NCI-H510A (cell line): ENCODE data around the gene ITPR2.
"Not testable (repeated sequence)": the region's sequence is repeated elsewhere in the genome, so short reads cannot be mapped to it uniquely, and the experiment has no call there.

Source experiments
- DNase-seq: peaks from one replicate; lab custom pipeline; 2025; lab: John Stamatoyannopoulos, UW

The ITPR2 gene

GRCh38 chr12:26445909-26446308 is 387.1 kb downstream of the ITPR2 start:
- no peak for DNase-seq

GRCh38 chr12:26443309-26443708 is 389.7 kb downstream of the ITPR2 start:
- no peak for DNase-seq

- no peak for DNase-seq
Observed at GRCh38 chr12:26441434-26441833, 391.6 kb downstream of the ITPR2 start.

DNA sequence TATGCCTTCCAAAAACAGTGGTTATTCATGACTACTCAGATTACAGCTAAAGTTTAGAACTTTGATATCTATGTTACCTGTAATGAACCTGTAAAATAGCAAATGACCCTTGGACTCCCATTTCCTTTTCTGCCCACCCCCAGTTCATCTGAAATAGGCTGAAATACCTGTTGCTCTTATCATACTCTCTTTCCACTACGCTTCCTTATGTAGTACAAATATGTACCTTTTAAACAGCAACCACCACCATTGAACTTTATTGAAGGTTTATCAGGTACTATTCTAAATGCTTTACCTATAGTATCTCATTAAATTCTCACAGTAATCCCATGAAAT is 398.0 kb downstream of the ITPR2 start:
- DNase-seq: no peak

- DNase-seq: peak; percentile 15
Observed at GRCh38 chr12:26434299-26435068, 398.5 kb downstream of the ITPR2 start.

GRCh38 chr12:26433701-26434100 is 399.3 kb downstream of the ITPR2 start:
- not testable (repeated sequence) for DNase-seq

DNA sequence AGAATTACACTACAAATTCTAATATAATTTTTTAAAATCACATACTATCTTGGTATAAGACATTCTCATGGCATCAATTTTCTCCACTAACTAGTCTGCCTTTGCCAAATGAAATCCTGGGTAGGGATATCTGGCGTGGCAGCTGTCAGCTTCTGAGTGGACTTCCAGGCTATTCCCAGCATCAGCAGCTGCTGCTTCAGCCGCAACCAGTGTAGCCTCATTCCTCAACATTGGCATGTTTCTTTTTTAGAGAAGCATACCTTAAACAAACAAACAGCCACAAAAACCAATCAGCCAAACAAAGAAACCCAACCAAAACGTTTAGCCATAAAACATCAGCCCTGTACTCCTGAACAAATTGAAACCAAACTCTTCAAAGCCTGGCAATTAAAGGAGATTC is 401.8 kb downstream of the ITPR2 start:
- no peak for DNase-seq

DNA sequence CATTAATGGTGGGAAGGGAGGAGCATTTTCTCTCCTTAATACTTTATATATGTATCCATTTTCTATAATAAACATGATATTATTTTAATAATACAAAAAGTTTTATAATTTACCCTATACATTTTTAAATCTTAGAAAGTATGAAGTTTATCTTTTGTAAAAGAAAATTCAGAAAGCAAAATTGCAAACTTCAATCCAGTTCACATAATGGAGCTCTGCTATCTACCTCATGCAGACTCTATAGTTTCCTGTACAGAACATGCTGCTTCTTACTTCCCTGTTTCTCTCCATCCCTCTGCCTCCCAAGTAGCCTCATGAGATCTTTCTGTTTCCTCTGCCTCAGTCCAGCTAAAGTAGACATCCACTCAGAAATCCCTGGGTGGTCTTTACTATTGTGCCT is 402.4 kb downstream of the ITPR2 start:
- DNase-seq: not testable (repeated sequence)

GRCh38 chr12:26429070-26429691 is 403.8 kb downstream of the ITPR2 start:
- no peak for DNase-seq

DNA sequence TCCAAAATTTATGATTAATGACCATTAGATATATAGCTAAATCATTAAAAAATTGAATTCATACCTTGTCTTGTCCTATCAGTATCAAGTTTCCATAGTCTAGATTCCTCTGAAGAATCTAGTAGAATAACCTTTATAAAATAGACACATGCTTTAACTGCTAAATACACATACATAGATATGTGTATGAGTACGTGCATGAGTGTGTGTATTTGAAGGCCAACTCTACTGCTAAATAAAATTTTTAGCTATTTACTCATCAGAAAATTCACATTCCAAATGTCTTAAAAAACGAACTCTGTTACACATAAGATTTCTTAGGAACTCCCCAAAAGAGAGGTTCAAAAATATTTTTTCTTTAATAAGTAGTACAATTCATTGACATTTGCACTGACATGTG is 404.6 kb downstream of the ITPR2 start:
- no peak for DNase-seq

GRCh38 chr12:26426652-26427051 is 406.3 kb downstream of the ITPR2 start:
- DNase-seq: no peak

- no peak for DNase-seq
Observed at GRCh38 chr12:26425587-26426260, 407.3 kb downstream of the ITPR2 start.

DNA sequence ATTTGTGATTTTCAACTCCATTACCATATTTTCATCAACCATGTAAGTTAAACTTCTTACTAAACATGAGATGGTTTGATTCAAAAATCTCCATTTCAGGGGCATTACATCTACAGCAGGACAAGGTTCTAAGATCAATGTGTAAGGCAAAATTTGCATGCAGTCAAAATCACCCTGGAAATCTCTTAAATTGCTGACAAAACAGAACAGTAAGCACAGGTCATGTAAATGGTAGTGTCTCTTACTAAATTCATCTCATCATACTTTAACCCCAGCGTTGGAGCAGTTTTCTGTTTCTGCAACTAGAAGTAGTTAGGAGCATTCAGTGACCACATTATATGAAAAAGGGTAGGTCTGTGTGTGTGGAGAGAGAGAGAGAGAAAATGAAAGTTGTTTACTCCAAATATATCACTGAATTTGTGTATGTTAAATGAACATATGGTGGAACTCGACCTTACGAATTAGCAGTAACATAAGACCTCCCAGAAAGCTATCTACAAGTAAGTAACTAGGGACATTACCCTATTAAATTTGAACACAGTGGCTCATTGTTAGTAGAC is 410.1 kb downstream of the ITPR2 start:
- no peak for DNase-seq

DNA sequence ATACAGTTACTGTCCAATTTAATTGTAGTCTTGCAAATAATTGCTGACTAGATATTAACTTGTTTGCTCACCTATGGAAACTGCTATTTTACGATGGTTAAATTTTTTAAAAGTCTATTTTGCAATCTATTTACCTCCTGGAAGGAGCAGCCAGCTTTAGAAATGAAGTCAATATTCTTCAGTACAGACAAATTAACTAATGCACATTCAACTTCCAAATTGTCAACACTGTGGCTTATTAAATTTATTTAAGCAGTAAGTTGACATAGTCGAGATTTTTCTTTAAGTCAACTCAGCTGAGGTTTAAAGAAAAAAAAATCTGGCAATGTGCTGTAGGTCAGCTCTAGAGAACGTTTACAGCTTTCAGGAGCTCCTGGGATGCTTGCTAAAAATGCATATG is 416.4 kb downstream of the ITPR2 start:
- no peak for DNase-seq

GRCh38 chr12:26410689-26411088 is 422.3 kb downstream of the ITPR2 start:
- no peak for DNase-seq

- DNase-seq: no peak
Observed at GRCh38 chr12:26406813-26407212, 426.2 kb downstream of the ITPR2 start.

GRCh38 chr12:26406391-26406790 is 426.6 kb downstream of the ITPR2 start:
- DNase-seq: no peak

GRCh38 chr12:26403601-26404000 is 429.4 kb downstream of the ITPR2 start:
- no peak for DNase-seq

- peak; percentile 44 for DNase-seq
Observed at GRCh38 chr12:26402648-26403047, 430.3 kb downstream of the ITPR2 start.

- DNase-seq: no peak
Observed at GRCh38 chr12:26401874-26402273, 431.1 kb downstream of the ITPR2 start.

DNA sequence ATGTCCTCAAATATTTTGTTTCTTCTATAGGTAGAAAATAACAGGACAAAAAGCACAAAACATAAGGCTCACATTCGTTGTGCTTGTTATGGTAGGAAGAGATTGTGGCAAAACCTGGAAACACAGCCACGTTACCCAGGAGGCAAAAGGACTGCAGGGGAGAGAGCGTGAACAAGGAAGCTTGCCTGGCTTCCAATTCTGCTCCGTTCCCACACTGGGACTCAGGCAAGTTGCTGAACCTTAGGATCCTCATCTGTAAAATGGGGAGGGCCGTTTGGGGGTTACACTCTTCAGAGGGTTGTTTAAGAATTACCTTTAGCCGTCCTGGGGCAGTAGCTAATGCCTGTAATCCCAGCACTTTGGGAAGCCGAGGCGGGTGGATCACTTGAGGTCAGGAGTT is 432.4 kb downstream of the ITPR2 start:
- no peak for DNase-seq

- no peak for DNase-seq
Observed at GRCh38 chr12:26399381-26399780, 433.6 kb downstream of the ITPR2 start.

GRCh38 chr12:26396402-26396801 is 436.6 kb downstream of the ITPR2 start:
- no peak for DNase-seq
